Naive thymus-derived CD4-positive, alpha-beta T cell (primary cell): ENCODE measurements around the gene ACR. TPM values are rescaled to one million over a fixed set of nuclear protein-coding genes. Genes with fewer than 3 reads are reported as not detected.

Experiments
- ATAC-seq: fragments of 150-1000 bp; cut with Tn5 transposase; 2 replicates; pipeline ENCODE4 v1.10.0; 2021; ENCODE audit warnings: mild to moderate bottlenecking, moderate library complexity
- CTCF ChIA-PET: fragments of 350-600 bp; sonication (Branson Sonifier 250); formaldehyde crosslinking; loops from one replicate; lab custom pipeline; 2021; ENCODE audit warnings: antibody characterized with exemption; lab: Charles Lee
- POLR2A ChIA-PET: fragments of 350-600 bp; sonication (Branson Sonifier 250); formaldehyde crosslinking; loops from one replicate; lab custom pipeline; 2021; ENCODE audit warnings: antibody characterized with exemption, inconsistent platforms; lab: Charles Lee
- DNase-seq, 9 donors: peaks; one replicate each; pipeline versions ENCODE4 v3.0.0 to v3.0.0-alpha.2; 2020 to 2022; ENCODE audit warnings: mixed read lengths in 1 of 9
- H3K27ac ChIP-seq: one replicate; pipeline ENCODE4 v1.7.0; 2013; ENCODE audit warnings: mild to moderate bottlenecking, low read depth, low read length, moderate library complexity
- H3K27me3 ChIP-seq, 2 donors: one replicate each; pipeline ENCODE4 v1.7.0; 2013; ENCODE audit warnings: low read length in 2 of 2, mild to moderate bottlenecking in 2 of 2, moderate library complexity in 2 of 2; ENCODE audit not compliant: control insufficient read depth in 2 of 2, insufficient read depth in 2 of 2
- H3K36me3 ChIP-seq, 3 experiments: 1 replicate in 2 of 3; 2 replicates in 1 of 3; pipeline ENCODE4 v1.7.0; 2013; ENCODE audit warnings: low read length in 3 of 3, mild to moderate bottlenecking in 3 of 3, moderate library complexity in 1 of 3; ENCODE audit not compliant: insufficient read depth in 3 of 3, control insufficient read depth in 2 of 3
- H3K4me1 ChIP-seq, 2 donors: one replicate each; pipeline ENCODE4 v1.7.0; 2013; ENCODE audit warnings: low read length in 2 of 2, mild to moderate bottlenecking in 2 of 2, moderate library complexity in 1 of 2; ENCODE audit not compliant: control insufficient read depth in 2 of 2, insufficient read depth in 2 of 2
- H3K4me3 ChIP-seq: 2 replicates; pipeline ENCODE4 v1.7.0; 2013; ENCODE audit warnings: mild to moderate bottlenecking, low read length
- H3K9me3 ChIP-seq, 3 experiments: 1 replicate in 2 of 3; 2 replicates in 1 of 3; pipeline ENCODE4 v1.7.0; 2013; ENCODE audit warnings: low read length in 3 of 3; ENCODE audit not compliant: control insufficient read depth in 2 of 3
- H3K27ac Mint-ChIP-seq, 9 donors: one replicate each; pipeline ENCODE4 v1.8.0; 2020 to 2022; ENCODE audit warnings: mixed read lengths in 9 of 9, mild to moderate bottlenecking in 8 of 9, moderate library complexity in 5 of 9, inconsistent platforms in 2 of 9
- H3K27me3 Mint-ChIP-seq, 5 donors: one replicate each; pipeline ENCODE4 v1.8.0; 2021 to 2022; ENCODE audit warnings: mixed read lengths in 5 of 5, mild to moderate bottlenecking in 1 of 5
- H3K36me3 Mint-ChIP-seq, 5 donors: one replicate each; pipeline ENCODE4 v1.8.0; 2020 to 2022; ENCODE audit warnings: mixed read lengths in 5 of 5, mild to moderate bottlenecking in 3 of 5, inconsistent platforms in 1 of 5
- H3K4me1 Mint-ChIP-seq, 7 donors: one replicate each; pipeline ENCODE4 v1.8.0; 2020 to 2022; ENCODE audit warnings: mixed read lengths in 7 of 7, mild to moderate bottlenecking in 3 of 7, inconsistent platforms in 1 of 7
- H3K4me3 Mint-ChIP-seq, 10 donors: one replicate each; pipeline ENCODE4 v1.8.0; 2020 to 2022; ENCODE audit warnings: mild to moderate bottlenecking in 10 of 10, mixed read lengths in 10 of 10, moderate library complexity in 6 of 10, inconsistent platforms in 2 of 10
- H3K9me3 Mint-ChIP-seq, 11 donors: one replicate each; pipeline ENCODE4 v1.8.0; 2020 to 2022; ENCODE audit warnings: mixed read lengths in 11 of 11, mild to moderate bottlenecking in 4 of 11, inconsistent platforms in 1 of 11, moderate library complexity in 1 of 11
- intact Hi-C, 2 donors: fragments of 100-400 bp; cut with micrococcal nuclease; formaldehyde crosslinking; loops; one replicate each; pipeline ENCODE4 v1.15.1; 2023
- polyA plus RNA-seq, 2 donors: library from polyadenylated mRNA; unstranded; fragments of 300-500 nt; fragmentation: Illumina TruSeq; gene quantifications; one replicate each; pipeline ENCODE4 v1.2.3, GENCODE V29; 2021
- total RNA-seq, 6 experiments: library from RNA in 5 of 6; stranded (reverse) in 5 of 6; gene quantifications; 1 replicate in 5 of 6; 2 replicates in 1 of 6; pipeline ENCODE4 v1.2.3 and lab custom pipeline; 2021 to 2026

The ACR gene
- total and polyA plus RNA-seq, 7 experiments from 2014 or later, result not detected

- POLR2A ChIA-PET, result interaction anchor here (1.1 kb wide), 1 partner anchor 27 kb away, joined by 3 read pairs; no protein-coding TSS in a partner anchor
Observed at GRCh38 chr22:50730941-50731661, 6.9 kb upstream of the ACR start.

GRCh38 chr22:50731811-50732624 lies 6.0 kb upstream of the ACR start:
- Histone ChIP-seq H3K27ac (no peak overlapping the region), H3K27me3 (no peaks in the 10 kb centered on the region), H3K36me3 (no peaks in the 10 kb centered on the region), H3K4me1 (no peaks in the 10 kb centered on the region), H3K9me3 (no peaks in the 10 kb centered on the region), H3K4me3 (no peak overlapping the region)
- H3K4me1 Mint-ChIP-seq, result peaks cover 0 to 9% (median 2%) of the 10 kb centered on the region in 7 donors
- POLR2A ChIA-PET, result interaction anchor here (1.0 to 1.1 kb wide), 2 partner anchors 25 to 26 kb away, joined by 3 to 4 read pairs; no protein-coding TSS in a partner anchor
- DNase-seq (peak; percentile 33 to 71 (median 60)), ATAC-seq (peak; percentile 92)
- H3K27ac Mint-ChIP-seq, result peak overlapping the region in 2 of 9 donors; percentile 8 to 19
- no peak overlapping the region for H3K4me3 Mint-ChIP-seq
- H3K27me3 Mint-ChIP-seq, result peaks cover 0 to 3% (median 0%) of the 10 kb centered on the region in 5 donors
- peaks cover 0 to 2% (median 0%) of the 10 kb centered on the region in 11 donors for H3K9me3 Mint-ChIP-seq
- CTCF ChIA-PET, result interaction anchor here (1.8 kb wide), 1 partner anchor 25 kb away, joined by 8 read pairs; no protein-coding TSS in a partner anchor
- intact Hi-C loops, result loop anchor here in 1 of 2 donors (1.0 kb wide), 1 partner anchor 25 kb away; no protein-coding TSS in a partner anchor
- H3K36me3 Mint-ChIP-seq, result no peaks in the 10 kb centered on the region

More at GRCh38 chr22:50730941-50731661, 6.9 kb upstream of the ACR start:
- no peak overlapping the region for H3K4me3 Mint-ChIP-seq
- peaks cover 0 to 2% (median 0%) of the 10 kb centered on the region in 11 donors for H3K9me3 Mint-ChIP-seq
- H3K27ac Mint-ChIP-seq, result no peak overlapping the region
- ATAC-seq (no peak), DNase-seq (no peak)
- no peaks in the 10 kb centered on the region for H3K36me3 ChIP-seq
- H3K4me3 ChIP-seq, result no peak overlapping the region
- peaks cover 0 to 3% (median 0%) of the 10 kb centered on the region in 5 donors for H3K27me3 Mint-ChIP-seq
- no peaks in the 10 kb centered on the region for H3K36me3 Mint-ChIP-seq
- intact Hi-C loops, result no loop called here
- H3K27ac ChIP-seq, result no peak overlapping the region
- no peaks in the 10 kb centered on the region for H3K9me3 ChIP-seq
- H3K27me3 ChIP-seq, result no peaks in the 10 kb centered on the region
- CTCF ChIA-PET, result interaction anchor here (1.8 kb wide), 1 partner anchor 26 kb away, joined by 8 read pairs; no protein-coding TSS in a partner anchor
- no peaks in the 10 kb centered on the region for H3K4me1 ChIP-seq
- peaks cover 0 to 9% (median 2%) of the 10 kb centered on the region in 7 donors for H3K4me1 Mint-ChIP-seq

- no peaks in the 10 kb centered on the region for H3K27me3 ChIP-seq
- H3K4me3 ChIP-seq, result no peak overlapping the region
- H3K4me1 ChIP-seq, result no peaks in the 10 kb centered on the region
- H3K27me3 Mint-ChIP-seq, result peaks cover 0 to 3% (median 0%) of the 10 kb centered on the region in 5 donors
- intact Hi-C loops, result loop anchor here in 1 of 2 donors (1.0 kb wide), 1 partner anchor 25 kb away; no protein-coding TSS in a partner anchor
- H3K36me3 Mint-ChIP-seq, result no peaks in the 10 kb centered on the region
- H3K27ac ChIP-seq, result no peak overlapping the region
- no peaks in the 10 kb centered on the region for H3K9me3 ChIP-seq
- H3K4me3 Mint-ChIP-seq, result peak overlapping the region in 1 of 10 donors; percentile 37
- ATAC-seq (no peak), DNase-seq (peak in 1 of 9 donors; percentile 1)
- ChIA-PET POLR2A (interaction anchor here (1.0 kb wide), 1 partner anchor 24 kb away, joined by 4 read pairs; no protein-coding TSS in a partner anchor), CTCF (interaction anchor here (1.8 kb wide), 1 partner anchor 24 kb away, joined by 8 read pairs; no protein-coding TSS in a partner anchor)
- H3K9me3 Mint-ChIP-seq, result peaks cover 0 to 2% (median 0%) of the 10 kb centered on the region in 11 donors
- no peaks in the 10 kb centered on the region for H3K36me3 ChIP-seq
- H3K27ac Mint-ChIP-seq, result peak overlapping the region in 2 of 9 donors; percentile 48 to 56
- H3K4me1 Mint-ChIP-seq, result peaks cover 0 to 9% (median 2%) of the 10 kb centered on the region in 7 donors
Observed at GRCh38 chr22:50732681-50733080, 5.3 kb upstream of the ACR start.

- ChIA-PET POLR2A (no interaction called here), CTCF (no interaction called here)
- no peak overlapping the region for H3K4me3 ChIP-seq
- no peaks in the 10 kb centered on the region for H3K27me3 ChIP-seq
- Mint-ChIP-seq H3K27ac (peak overlapping the region in 2 of 9 donors; percentile 11 to 25), H3K36me3 (no peaks in the 10 kb centered on the region), H3K4me3 (no peak overlapping the region), H3K4me1 (peaks cover 0 to 9% (median 2%) of the 10 kb centered on the region in 7 donors), H3K27me3 (peaks cover 0 to 3% (median 0%) of the 10 kb centered on the region in 5 donors), H3K9me3 (peaks cover 0 to 2% (median 0%) of the 10 kb centered on the region in 11 donors)
- H3K9me3 ChIP-seq, result no peaks in the 10 kb centered on the region
- no peak for ATAC-seq
- no peak for DNase-seq
- H3K27ac ChIP-seq, result no peak overlapping the region
- intact Hi-C loops, result no loop called here
- no peaks in the 10 kb centered on the region for H3K36me3 ChIP-seq
- no peaks in the 10 kb centered on the region for H3K4me1 ChIP-seq
Observed at GRCh38 chr22:50733521-50734342, 4.3 kb upstream of the ACR start.

- Histone ChIP-seq H3K27ac (no peak overlapping the region), H3K9me3 (no peaks in the 10 kb centered on the region), H3K36me3 (no peaks in the 10 kb centered on the region), H3K4me3 (no peak overlapping the region), H3K4me1 (no peaks in the 10 kb centered on the region), H3K27me3 (no peaks in the 10 kb centered on the region)
- H3K4me3 Mint-ChIP-seq, result no peak overlapping the region
- no peak for DNase-seq
- ChIA-PET CTCF (no interaction called here), POLR2A (no interaction called here)
- no peak for ATAC-seq
- H3K36me3 Mint-ChIP-seq, result no peaks in the 10 kb centered on the region
- peaks cover 0 to 9% (median 0%) of the 10 kb centered on the region in 7 donors for H3K4me1 Mint-ChIP-seq
- peaks cover 0 to 2% (median 0%) of the 10 kb centered on the region in 11 donors for H3K9me3 Mint-ChIP-seq
- H3K27me3 Mint-ChIP-seq, result peaks cover 0 to 3% (median 0%) of the 10 kb centered on the region in 5 donors
- H3K27ac Mint-ChIP-seq, result peak overlapping the region in 1 of 9 donors; percentile 25
- intact Hi-C loops, result no loop called here
Observed at GRCh38 chr22:50734343-50734771, 3.6 kb upstream of the ACR start.
